ENCODE results near the gene DKC1.

The DKC1 gene

GRCh38 chrX:154729439-154729838, 33.2 kb upstream of the DKC1 start:
- no peaks in the 10 kb centered on the region for H3K9me3 ChIP-seq (ENCODE audit: control extremely low read depth in 1 of 5, control insufficient read depth in 4 of 5, insufficient read depth in 2 of 5, low read depth in 1 of 5, low read length in 4 of 5)
- H3K4me1 ChIP-seq (ENCODE audit: control extremely low read depth in 1 of 4, control insufficient read depth in 4 of 4, insufficient read depth in 4 of 4, low read length in 3 of 4), result peaks cover 51 to 94% (median 69%) of the 10 kb centered on the region in 4 experiments
- H3K27me3 ChIP-seq (replicated peaks in 2 of 5; ENCODE audit: control insufficient read depth in 4 of 5, insufficient read depth in 5 of 5, low read length in 4 of 5), result no peaks in the 10 kb centered on the region
- no peak overlapping the region for H3K27ac ChIP-seq (ENCODE audit: insufficient read depth in 1 of 2, low read depth in 1 of 2, low read length in 2 of 2, poor library complexity in 1 of 2, severe bottlenecking in 2 of 2)
- 86% methylated on average over 3 of the region's 3 CpGs for WGBS (ENCODE audit: insufficient coverage)
- peaks cover 0 to 2% (median 0%) of the 10 kb centered on the region in 4 experiments for H3K36me3 ChIP-seq (ENCODE audit: control insufficient read depth in 4 of 4, insufficient read depth in 4 of 4, low read length in 3 of 4)
- ChIA-PET CTCF (interaction anchor here (1.5 to 7.7 kb wide), 4 partner anchors 10 to 19 kb away, joined by 6 to 51 read pairs (median 30); partner anchors contain the start of gene GAB3), POLR2A (no interaction called here)
- no peak overlapping the region for H3K4me3 ChIP-seq (ENCODE audit: control insufficient read depth in 1 of 7, extremely low read depth in 1 of 7, insufficient read depth in 4 of 7, low read depth in 2 of 7, low read length in 6 of 7)
- DNase-seq, result no peak

DNA sequence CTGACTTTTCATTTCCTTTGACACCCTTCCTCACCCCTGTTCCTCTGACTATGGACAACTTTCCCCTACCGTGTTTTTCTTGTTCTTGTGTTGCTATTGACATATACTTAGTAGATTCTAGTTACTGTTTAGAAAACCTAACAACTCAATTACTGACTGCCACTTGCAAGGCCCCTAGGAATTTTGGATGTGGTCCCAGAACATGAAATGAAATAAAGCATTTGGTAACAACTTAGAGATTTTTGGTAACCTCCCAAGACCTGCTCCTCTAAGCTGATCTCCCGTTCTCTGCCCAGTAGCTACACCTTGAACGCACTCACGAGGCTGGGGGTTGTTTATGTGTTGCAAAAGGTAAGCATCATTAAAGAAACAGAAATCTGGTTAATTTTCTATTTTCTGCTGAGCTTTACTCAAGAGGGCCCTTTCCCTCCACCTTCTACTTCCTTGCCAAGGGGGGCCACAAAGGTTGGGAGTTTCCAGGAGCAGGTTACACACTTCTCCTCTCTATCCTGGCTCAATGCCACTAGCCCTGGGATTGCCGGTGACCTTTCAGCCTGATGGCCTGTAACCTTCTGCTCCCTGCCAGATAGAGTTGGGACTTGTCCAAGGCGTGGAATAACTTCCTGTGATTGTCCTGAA, 32.3 kb upstream of the DKC1 start:
- DNase-seq, result no peak
- ChIA-PET CTCF (interaction anchor here (1.5 to 7.7 kb wide), 4 partner anchors 9 to 19 kb away, joined by 6 to 51 read pairs (median 30); partner anchors contain the start of gene GAB3), POLR2A (no interaction called here)
- Histone ChIP-seq H3K9me3 (ENCODE audit: control extremely low read depth in 1 of 5, control insufficient read depth in 4 of 5, insufficient read depth in 2 of 5, low read depth in 1 of 5, low read length in 4 of 5) (no peaks in the 10 kb centered on the region), H3K4me3 (ENCODE audit: control insufficient read depth in 1 of 7, extremely low read depth in 1 of 7, insufficient read depth in 4 of 7, low read depth in 2 of 7, low read length in 6 of 7) (peak overlapping the region in 1 of 7 experiments; percentile 10), H3K36me3 (ENCODE audit: control insufficient read depth in 4 of 4, insufficient read depth in 4 of 4, low read length in 3 of 4) (peaks cover 0 to 2% (median 0%) of the 10 kb centered on the region in 4 experiments), H3K27ac (ENCODE audit: insufficient read depth in 1 of 2, low read depth in 1 of 2, low read length in 2 of 2, poor library complexity in 1 of 2, severe bottlenecking in 2 of 2) (no peak overlapping the region), H3K27me3 (replicated peaks in 2 of 5; ENCODE audit: control insufficient read depth in 4 of 5, insufficient read depth in 5 of 5, low read length in 4 of 5) (peaks cover 0 to under 1% (median 0%) of the 10 kb centered on the region in 5 experiments), H3K4me1 (ENCODE audit: control extremely low read depth in 1 of 4, control insufficient read depth in 4 of 4, insufficient read depth in 4 of 4, low read length in 3 of 4) (peaks cover 55 to 94% (median 71%) of the 10 kb centered on the region in 4 experiments)
- WGBS (ENCODE audit: insufficient coverage), result 57% methylated on average over 2 of the region's 6 CpGs

- ChIA-PET POLR2A (no interaction called here), CTCF (interaction anchor here (1.4 to 7.7 kb wide), 4 partner anchors 9 to 18 kb away, joined by 4 to 51 read pairs (median 30); partner anchors contain the start of gene GAB3)
- peaks cover 58 to 97% (median 77%) of the 10 kb centered on the region in 4 experiments for H3K4me1 ChIP-seq (ENCODE audit: control extremely low read depth in 1 of 4, control insufficient read depth in 4 of 4, insufficient read depth in 4 of 4, low read length in 3 of 4)
- 80% methylated on average over 5 of the region's 5 CpGs for WGBS (ENCODE audit: insufficient coverage)
- peak in 1 of 3 donors; percentile 54 for DNase-seq
- H3K27me3 ChIP-seq (replicated peaks in 2 of 5; ENCODE audit: control insufficient read depth in 4 of 5, insufficient read depth in 5 of 5, low read length in 4 of 5), result peaks cover 0 to 5% (median 0%) of the 10 kb centered on the region in 5 experiments
- no peak overlapping the region for H3K27ac ChIP-seq (ENCODE audit: insufficient read depth in 1 of 2, low read depth in 1 of 2, low read length in 2 of 2, poor library complexity in 1 of 2, severe bottlenecking in 2 of 2)
- H3K36me3 ChIP-seq (ENCODE audit: control insufficient read depth in 4 of 4, insufficient read depth in 4 of 4, low read length in 3 of 4), result peaks cover 0 to 2% (median 0%) of the 10 kb centered on the region in 4 experiments
- no peaks in the 10 kb centered on the region for H3K9me3 ChIP-seq (ENCODE audit: control extremely low read depth in 1 of 5, control insufficient read depth in 4 of 5, insufficient read depth in 2 of 5, low read depth in 1 of 5, low read length in 4 of 5)
- no peak overlapping the region for H3K4me3 ChIP-seq (ENCODE audit: control insufficient read depth in 1 of 7, extremely low read depth in 1 of 7, insufficient read depth in 4 of 7, low read depth in 2 of 7, low read length in 6 of 7)
Observed at GRCh38 chrX:154731184-154731583, 31.5 kb upstream of the DKC1 start.

DNA sequence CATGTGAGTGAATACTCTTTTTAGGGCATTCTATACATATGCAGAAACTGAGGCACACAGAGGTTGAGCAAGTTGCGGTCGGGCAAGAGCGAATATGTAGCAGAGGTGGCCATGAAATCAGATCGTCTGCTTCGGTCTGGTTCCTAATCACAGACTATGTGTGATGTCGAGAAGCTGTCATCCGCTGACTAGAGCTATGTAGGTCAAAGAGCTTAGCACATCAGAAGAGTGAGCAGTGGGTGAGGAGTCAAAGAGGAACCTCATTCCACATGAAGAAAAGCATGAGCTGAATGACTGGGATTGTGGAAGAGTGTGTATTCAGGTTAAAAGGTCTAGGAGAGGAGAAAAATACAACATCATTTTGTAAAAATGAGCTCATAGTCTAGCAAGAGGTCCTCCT, 30.8 kb upstream of the DKC1 start:
- 94% methylated on average over 7 of the region's 7 CpGs for WGBS (ENCODE audit: insufficient coverage)
- no peak overlapping the region for H3K4me3 ChIP-seq (ENCODE audit: control insufficient read depth in 1 of 7, extremely low read depth in 1 of 7, insufficient read depth in 4 of 7, low read depth in 2 of 7, low read length in 6 of 7)

DNA sequence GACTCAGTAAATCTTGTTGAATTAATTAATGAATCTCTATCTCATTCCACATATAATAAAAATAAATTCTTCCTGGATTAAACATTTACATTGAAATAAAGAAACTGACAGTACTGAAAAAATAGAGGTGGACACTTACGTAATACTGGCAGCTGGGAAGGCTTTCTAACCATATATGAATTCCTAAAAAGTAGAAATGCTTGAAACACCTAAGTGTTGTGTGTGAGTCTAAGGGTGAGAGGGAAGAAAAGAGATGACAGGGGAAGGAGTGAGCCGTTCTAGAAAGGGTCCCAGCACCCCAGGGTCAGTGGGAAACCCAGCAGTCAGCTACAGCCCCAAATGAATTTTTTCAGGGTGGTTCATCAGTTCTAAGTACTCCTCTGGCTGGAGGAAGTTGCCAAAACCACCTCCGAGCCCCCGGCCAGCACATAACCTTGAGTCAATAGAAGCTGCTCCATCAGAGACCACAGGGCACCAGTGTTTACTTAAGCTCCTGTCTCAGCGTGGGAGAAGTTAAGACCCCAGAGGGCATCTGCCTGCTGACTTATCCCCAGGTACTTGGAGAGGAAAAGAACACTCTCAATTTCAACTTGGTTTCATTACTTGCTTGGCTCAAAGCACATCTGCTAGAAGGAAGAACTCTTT, 30.1 kb upstream of the DKC1 start:
- no peaks in the 10 kb centered on the region for H3K9me3 ChIP-seq (ENCODE audit: control extremely low read depth in 1 of 5, control insufficient read depth in 4 of 5, insufficient read depth in 2 of 5, low read depth in 1 of 5, low read length in 4 of 5)
- WGBS (ENCODE audit: insufficient coverage), result 26% methylated on average over 4 of the region's 5 CpGs
- H3K27me3 ChIP-seq (replicated peaks in 2 of 5; ENCODE audit: control insufficient read depth in 4 of 5, insufficient read depth in 5 of 5, low read length in 4 of 5), result peaks cover 0 to 5% (median 0%) of the 10 kb centered on the region in 5 experiments
- H3K27ac ChIP-seq (ENCODE audit: insufficient read depth in 1 of 2, low read depth in 1 of 2, low read length in 2 of 2, poor library complexity in 1 of 2, severe bottlenecking in 2 of 2), result no peak overlapping the region
- peak in 2 of 3 donors; percentile 52 to 66 for DNase-seq
- peaks cover 66 to 99% (median 80%) of the 10 kb centered on the region in 4 experiments for H3K4me1 ChIP-seq (ENCODE audit: control extremely low read depth in 1 of 4, control insufficient read depth in 4 of 4, insufficient read depth in 4 of 4, low read length in 3 of 4)
- H3K36me3 ChIP-seq (ENCODE audit: control insufficient read depth in 4 of 4, insufficient read depth in 4 of 4, low read length in 3 of 4), result no peaks in the 10 kb centered on the region
- CTCF ChIA-PET, result interaction anchor here (1.2 to 7.0 kb wide), 4 partner anchors 8 to 19 kb away, joined by 4 to 51 read pairs (median 4); no protein-coding TSS in a partner anchor
- POLR2A ChIA-PET, result interaction anchor here (1.1 to 1.2 kb wide), 3 partner anchors 14 to 106 kb away, joined by 3 to 7 read pairs (median 3); no protein-coding TSS in a partner anchor
- H3K4me3 ChIP-seq (ENCODE audit: control insufficient read depth in 1 of 7, extremely low read depth in 1 of 7, insufficient read depth in 4 of 7, low read depth in 2 of 7, low read length in 6 of 7), result peak overlapping the region in 3 of 7 experiments; percentile 15 to 52 (median 15)

More for the DNA sequence above, 30.8 kb upstream of the DKC1 start:
- H3K27ac ChIP-seq (ENCODE audit: insufficient read depth in 1 of 2, low read depth in 1 of 2, low read length in 2 of 2, poor library complexity in 1 of 2, severe bottlenecking in 2 of 2), result no peak overlapping the region
- CTCF ChIA-PET, result interaction anchor here (0.6 to 7.0 kb wide), 5 partner anchors 9 to 25 kb away, joined by 3 to 51 read pairs (median 4); no protein-coding TSS in a partner anchor
- H3K36me3 ChIP-seq (ENCODE audit: control insufficient read depth in 4 of 4, insufficient read depth in 4 of 4, low read length in 3 of 4), result peaks cover 0 to 2% (median 0%) of the 10 kb centered on the region in 4 experiments
- H3K4me1 ChIP-seq (ENCODE audit: control extremely low read depth in 1 of 4, control insufficient read depth in 4 of 4, insufficient read depth in 4 of 4, low read length in 3 of 4), result peaks cover 59 to 99% (median 82%) of the 10 kb centered on the region in 4 experiments
- H3K27me3 ChIP-seq (replicated peaks in 2 of 5; ENCODE audit: control insufficient read depth in 4 of 5, insufficient read depth in 5 of 5, low read length in 4 of 5), result peaks cover 0 to 5% (median 0%) of the 10 kb centered on the region in 5 experiments
- POLR2A ChIA-PET, result interaction anchor here (1.1 to 1.2 kb wide), 3 partner anchors 13 to 107 kb away, joined by 3 to 7 read pairs (median 3); no protein-coding TSS in a partner anchor
- no peak for DNase-seq
- H3K9me3 ChIP-seq (ENCODE audit: control extremely low read depth in 1 of 5, control insufficient read depth in 4 of 5, insufficient read depth in 2 of 5, low read depth in 1 of 5, low read length in 4 of 5), result no peaks in the 10 kb centered on the region

GRCh38 chrX:154733066-154733425, 29.6 kb upstream of the DKC1 start:
- Histone ChIP-seq H3K4me1 (ENCODE audit: control extremely low read depth in 1 of 4, control insufficient read depth in 4 of 4, insufficient read depth in 4 of 4, low read length in 3 of 4) (peaks cover 66 to 99% (median 79%) of the 10 kb centered on the region in 4 experiments), H3K27ac (ENCODE audit: insufficient read depth in 1 of 2, low read depth in 1 of 2, low read length in 2 of 2, poor library complexity in 1 of 2, severe bottlenecking in 2 of 2) (no peak overlapping the region), H3K36me3 (ENCODE audit: control insufficient read depth in 4 of 4, insufficient read depth in 4 of 4, low read length in 3 of 4) (no peaks in the 10 kb centered on the region), H3K27me3 (replicated peaks in 2 of 5; ENCODE audit: control insufficient read depth in 4 of 5, insufficient read depth in 5 of 5, low read length in 4 of 5) (peaks cover 0 to 5% (median 0%) of the 10 kb centered on the region in 5 experiments), H3K9me3 (ENCODE audit: control extremely low read depth in 1 of 5, control insufficient read depth in 4 of 5, insufficient read depth in 2 of 5, low read depth in 1 of 5, low read length in 4 of 5) (no peaks in the 10 kb centered on the region), H3K4me3 (ENCODE audit: control insufficient read depth in 1 of 7, extremely low read depth in 1 of 7, insufficient read depth in 4 of 7, low read depth in 2 of 7, low read length in 6 of 7) (peak overlapping the region in 3 of 7 experiments; percentile 15 to 52 (median 15))
- CTCF ChIA-PET, result interaction anchor here (0.8 to 7.0 kb wide), 4 partner anchors 14 to 20 kb away, joined by 3 to 51 read pairs (median 4); no protein-coding TSS in a partner anchor
- POLR2A ChIA-PET, result interaction anchor here (1.1 to 1.2 kb wide), 2 partner anchors 14 to 34 kb away, joined by 3 read pairs; no protein-coding TSS in a partner anchor
- no peak for DNase-seq
- 80% methylated on average over 1 of the region's 2 CpGs for WGBS (ENCODE audit: insufficient coverage)

Data from common myeloid progenitor, CD34-positive (primary cell).